K562 (cell line): ENCODE data around the gene CLPSL1. TPM values are rescaled to one million over a fixed set of nuclear protein-coding genes. Genes with fewer than 3 reads are reported as not detected.

Experiments
- ATAC-seq: fragments of 200-7000 bp; cut with Tn5 transposase; 3 replicates; pipeline ENCODE4 v1.9.1; 2020; ENCODE audit warnings: moderate library complexity
- BruUV-seq: library from RNA; stranded (reverse); fragments of 400-500 nt; replicated peaks from 2 replicates; lab custom pipeline; 2021; lab: Mats Ljungman, UMichigan
- CTCF ChIA-PET: fragments of 300-600 bp; formaldehyde crosslinking; extraction: SDS; loops from one replicate; lab custom pipeline; 2021; ENCODE audit warnings: low intra/inter-chr PET ratio; lab: Yijun Ruan, JAX
- POLR2A ChIA-PET: fragments of 300-600, 350-650 bp; sonication (Branson Sonifier 250); formaldehyde crosslinking; extraction: SDS; loops from one replicate; lab custom pipeline; 2021; ENCODE audit warnings: antibody characterized with exemption, inconsistent platforms; lab: Yijun Ruan, JAX
- DNase-seq, 4 experiments: peaks; one replicate each; pipeline versions ENCODE4 v3.0.0 to v3.0.0-alpha.2; 2011 to 2018; ENCODE audit warnings: low spot score in 3 of 4, mixed read lengths in 3 of 4; ENCODE audit errors: extremely low read depth in 1 of 4
- FAIRE-seq: peaks from 2 replicates; lab custom pipeline; 2011; peaks lifted over from hg19 to GRCh38; lab: Jason Lieb, UNC
- H2AFZ ChIP-seq: 2 replicates; pipeline ENCODE4 v1.6.0; 2011; ENCODE audit warnings: low read depth, low read length, control low read depth, inconsistent platforms
- H3K27ac ChIP-seq: fragments of 200-600 bp; 3 replicates; pipeline ENCODE4 v1.8.0; 2011; ENCODE audit warnings: low read depth, mild to moderate bottlenecking, control low read depth, inconsistent platforms, low read length, moderate library complexity, mixed read lengths; ENCODE audit errors: extremely low read depth
- H3K27me3 ChIP-seq, 2 experiments: fragments of 300-600 bp in 1 of 2; 2 replicates in 1 of 2; 3 replicates in 1 of 2; pipeline versions ENCODE4 v1.6.0 to v1.8.0; 2011; ENCODE audit warnings: inconsistent platforms in 2 of 2, low read length in 2 of 2, mild to moderate bottlenecking in 1 of 2, mixed read lengths in 1 of 2, moderate library complexity in 1 of 2; ENCODE audit not compliant: control insufficient read depth in 2 of 2, insufficient read depth in 2 of 2
- H3K36me3 ChIP-seq: fragments of 300-600 bp; 3 replicates; pipeline ENCODE4 v1.8.0; 2011; ENCODE audit warnings: mild to moderate bottlenecking, low read length, inconsistent platforms; ENCODE audit not compliant: control insufficient read depth, insufficient read depth
- H3K4me1 ChIP-seq, 2 experiments: fragments of 200-600 bp in 1 of 2; replicated peaks in 1 of 2; 2 replicates in 1 of 2; 3 replicates in 1 of 2; pipeline versions ENCODE4 v1.5.1 to v1.8.0; 2011; ENCODE audit warnings: inconsistent platforms in 2 of 2, low read length in 2 of 2, mild to moderate bottlenecking in 1 of 2, mixed read lengths in 1 of 2, moderate library complexity in 1 of 2; ENCODE audit not compliant: control insufficient read depth in 2 of 2, insufficient read depth in 2 of 2
- H3K4me2 ChIP-seq: 2 replicates; pipeline ENCODE4 v1.6.1; 2011; ENCODE audit warnings: low read length, control low read depth, inconsistent platforms, mixed read lengths; ENCODE audit not compliant: insufficient read depth
- H3K4me3 ChIP-seq: fragments of 200-600 bp; sonication (generic), shearing (Covaris generic); 2 replicates; pipeline ENCODE4 v1.5.1; 2016; ENCODE audit warnings: control low read depth, inconsistent platforms
- H3K79me2 ChIP-seq: fragments of 200-600 bp; 3 replicates; pipeline ENCODE4 v1.8.0; 2011; ENCODE audit warnings: low read length, inconsistent platforms; ENCODE audit not compliant: control insufficient read depth, insufficient read depth
- H3K9ac ChIP-seq, 2 experiments: 2 replicates each; pipeline versions ENCODE4 v1.6.0 to v1.6.1; 2011; ENCODE audit warnings: low read depth in 2 of 2, low read length in 2 of 2, control low read depth in 1 of 2, inconsistent platforms in 1 of 2, mild to moderate bottlenecking in 1 of 2, mixed read lengths in 1 of 2; ENCODE audit not compliant: insufficient read depth in 1 of 2
- H3K9me1 ChIP-seq: one replicate; pipeline ENCODE4 v1.6.0; 2011; ENCODE audit warnings: inconsistent platforms, mild to moderate bottlenecking, low read length, moderate library complexity; ENCODE audit not compliant: control insufficient read depth, insufficient read depth
- H3K9me3 ChIP-seq: replicated peaks from 2 replicates; pipeline ENCODE4 v1.5.1; 2011; ENCODE audit warnings: low read depth, low read length, inconsistent platforms; ENCODE audit not compliant: control insufficient read depth, insufficient read depth
- H4K20me1 ChIP-seq: replicated peaks from 2 replicates; pipeline ENCODE4 v1.6.1; 2011; ENCODE audit warnings: low read length, inconsistent platforms, mixed read lengths; ENCODE audit not compliant: control insufficient read depth, insufficient read depth
- CBFA2T2 ChIP-seq: fragments of 450-650 bp; conservative IDR thresholded peaks from 2 replicates; pipeline ENCODE4 v1.6.1; 2017; ENCODE audit warnings: mild to moderate bottlenecking
- CEBPB ChIP-seq: fragments of 450-650 bp; IDR thresholded peaks from 2 replicates; pipeline ENCODE4 v1.6.1; 2016; ENCODE audit warnings: missing genetic modification characterization, missing compliant biosample characterization
- FIP1L1 ChIP-seq: fragments of 200-400 bp; formaldehyde crosslinking; IDR thresholded peaks from 2 replicates; pipeline ENCODE4 v1.6.1; 2018; ENCODE audit warnings: mild to moderate bottlenecking, low read depth, low read length; ENCODE audit not compliant: poor library complexity, severe bottlenecking
- FOSL1 ChIP-seq: fragments of 200-800 bp; sonication (Bioruptor generic); conservative IDR thresholded peaks from 2 replicates; pipeline ENCODE4 v1.6.1; 2016; ENCODE audit warnings: missing genetic modification characterization, missing compliant biosample characterization
- HMG20A ChIP-seq: fragments of 450-650 bp; formaldehyde crosslinking; conservative IDR thresholded peaks from 2 replicates; pipeline ENCODE4 v1.4.0; 2020; ENCODE audit warnings: mild to moderate bottlenecking, mixed read lengths
- MAFK ChIP-seq: IDR thresholded peaks from 2 replicates; pipeline ENCODE4 v1.6.1; 2011; ENCODE audit warnings: low read length, improper control_type of control experiment
- MIER1 ChIP-seq: fragments of 450-650 bp; IDR thresholded peaks from 2 replicates; pipeline ENCODE4 v1.6.1; 2016; ENCODE audit warnings: antibody characterized with exemption, mild to moderate bottlenecking, low read depth
- NCOA2 ChIP-seq, 2 experiments: fragments of 450-650 bp; IDR thresholded peaks; 2 replicates each; pipeline ENCODE4 v1.6.1; 2018; ENCODE audit warnings: mild to moderate bottlenecking in 2 of 2, moderate library complexity in 1 of 2; ENCODE audit not compliant: partially characterized antibody in 2 of 2
- NELFE ChIP-seq: IDR thresholded peaks from 2 replicates; pipeline ENCODE4 v1.6.1; 2011; ENCODE audit warnings: mild to moderate bottlenecking; ENCODE audit not compliant: insufficient read depth, insufficient read length
- POLR2AphosphoS2 ChIP-seq: IDR thresholded peaks from 2 replicates; pipeline ENCODE4 v1.6.1; 2012; ENCODE audit warnings: low read length, improper control_type of control experiment
- RB1 ChIP-seq: fragments of 450-650 bp; IDR thresholded peaks from 2 replicates; pipeline ENCODE4 v1.6.1; 2017; ENCODE audit warnings: low read depth, mild to moderate bottlenecking
- SNIP1 ChIP-seq: fragments of 450-650 bp; IDR thresholded peaks from 2 replicates; pipeline ENCODE4 v1.7.1; 2017; ENCODE audit warnings: low read depth, mild to moderate bottlenecking
- TCF7L2 ChIP-seq: fragments of 150-350 bp; IDR thresholded peaks from 2 replicates; pipeline ENCODE4 v1.6.1; 2016; ENCODE audit warnings: low read depth, mild to moderate bottlenecking, low read length, moderate library complexity
- TFAM ChIP-seq: fragments of 250-450 bp; sonication (Bioruptor Pico); conservative IDR thresholded peaks from 2 replicates; pipeline ENCODE4 v1.5.0; 2021; ENCODE audit warnings: mild to moderate bottlenecking, moderate library complexity
- ZBTB7A ChIP-seq: IDR thresholded peaks from 2 replicates; pipeline ENCODE4 v1.6.1; 2011; ENCODE audit warnings: low read depth, mild to moderate bottlenecking, low read length, moderate library complexity, borderline replicate concordance; ENCODE audit not compliant: control insufficient read depth
- ZNF347 ChIP-seq: fragments of 450-650 bp; formaldehyde crosslinking; IDR thresholded peaks from 2 replicates; pipeline ENCODE4 v1.4.0; 2020; ENCODE audit warnings: low read depth, mild to moderate bottlenecking, moderate library complexity
- WGBS: fragments of 100-300 bp; shearing (Covaris generic); methylation state at CpG from one replicate; pipeline ENCODE4 v1.1.6; 2016; ENCODE audit warnings: low coverage, mixed read lengths; ENCODE audit not compliant: insufficient coverage; ENCODE audit errors: missing lambda C conversion rate; 5-methylcytosine and 5-hydroxymethylcytosine counted together
- in situ Hi-C: fragments of 300-500 bp; cut with MboI; formaldehyde crosslinking; loops from 4 replicates; pipeline ENCODE4 v1.15.0; 2018; ENCODE audit warnings: inconsistent platforms, mixed read lengths
- intact Hi-C: fragments of 100-400 bp; cut with micrococcal nuclease; formaldehyde crosslinking; loops from 2 replicates; pipeline ENCODE4 v1.14.2; 2022
- polyA plus RNA-seq, 8 experiments: library from polyadenylated mRNA; depleted of rRNA in 4 of 8; stranded (reverse) in 5 of 8; unstranded in 3 of 8; fragments of >200 nt; fragmentation: Nextera tagmentation in 2 of 8; fragmentation: Illumina TruSeq in 1 of 8; extraction: Ambion mirVana in 2 of 8; extraction: Trizol in 1 of 8; gene quantifications; 2 replicates each; pipeline versions ENCODE4 v1.2.1 to v1.2.3, GENCODE V29; 2011 to 2014; ENCODE audit warnings: inconsistent platforms in 1 of 8, missing spikeins in 1 of 8
- total RNA-seq, 7 experiments: library from RNA; depleted of rRNA in 6 of 7; stranded (reverse); fragments of >200 nt in 6 of 7; fragmentation: Illumina TruSeq in 2 of 7; extraction: Trizol in 2 of 7; gene quantifications; 2 replicates each; pipeline versions ENCODE4 v1.2.1 to v1.2.3, GENCODE V29; 2011 to 2021; ENCODE audit warnings: low replicate concordance in 1 of 7
- TF ChIP-seq, protein P1 (sequence below), 2 experiments: fragments of 150-350 bp in 1 of 2; IDR thresholded peaks; 2 replicates each; pipeline ENCODE4 v1.6.1; 2012 to 2016; ENCODE audit warnings: low read depth in 2 of 2, low read length in 2 of 2, mild to moderate bottlenecking in 1 of 2, moderate library complexity in 1 of 2

The CLPSL1 gene
- total and polyA plus RNA-seq, 9 of the 15 experiments (the other 6 are each of a cell fraction or from before 2014, with no cell fraction given): not detected

DNA sequence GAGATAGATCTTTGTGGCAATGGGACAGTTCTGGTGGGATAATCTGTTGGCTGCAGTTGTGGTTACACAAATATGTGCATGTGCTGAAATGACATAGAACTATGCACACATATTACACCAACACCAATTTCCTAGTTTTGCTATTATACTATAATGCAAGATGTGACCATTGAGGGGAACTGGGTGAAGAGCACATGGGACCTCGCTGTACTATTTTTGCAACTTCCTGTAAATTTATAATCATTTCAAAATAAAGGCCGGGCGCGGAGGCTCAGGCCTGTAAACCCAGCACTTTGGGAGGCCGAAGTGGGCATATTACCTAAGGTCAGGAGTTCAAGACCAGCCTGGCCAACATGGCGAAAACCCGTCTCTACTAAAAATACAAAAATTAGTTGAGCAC, 35.3 kb upstream of the CLPSL1 start:
- TF ChIP-seq MAFK: no peak
- TF ChIP-seq, protein P1, sequence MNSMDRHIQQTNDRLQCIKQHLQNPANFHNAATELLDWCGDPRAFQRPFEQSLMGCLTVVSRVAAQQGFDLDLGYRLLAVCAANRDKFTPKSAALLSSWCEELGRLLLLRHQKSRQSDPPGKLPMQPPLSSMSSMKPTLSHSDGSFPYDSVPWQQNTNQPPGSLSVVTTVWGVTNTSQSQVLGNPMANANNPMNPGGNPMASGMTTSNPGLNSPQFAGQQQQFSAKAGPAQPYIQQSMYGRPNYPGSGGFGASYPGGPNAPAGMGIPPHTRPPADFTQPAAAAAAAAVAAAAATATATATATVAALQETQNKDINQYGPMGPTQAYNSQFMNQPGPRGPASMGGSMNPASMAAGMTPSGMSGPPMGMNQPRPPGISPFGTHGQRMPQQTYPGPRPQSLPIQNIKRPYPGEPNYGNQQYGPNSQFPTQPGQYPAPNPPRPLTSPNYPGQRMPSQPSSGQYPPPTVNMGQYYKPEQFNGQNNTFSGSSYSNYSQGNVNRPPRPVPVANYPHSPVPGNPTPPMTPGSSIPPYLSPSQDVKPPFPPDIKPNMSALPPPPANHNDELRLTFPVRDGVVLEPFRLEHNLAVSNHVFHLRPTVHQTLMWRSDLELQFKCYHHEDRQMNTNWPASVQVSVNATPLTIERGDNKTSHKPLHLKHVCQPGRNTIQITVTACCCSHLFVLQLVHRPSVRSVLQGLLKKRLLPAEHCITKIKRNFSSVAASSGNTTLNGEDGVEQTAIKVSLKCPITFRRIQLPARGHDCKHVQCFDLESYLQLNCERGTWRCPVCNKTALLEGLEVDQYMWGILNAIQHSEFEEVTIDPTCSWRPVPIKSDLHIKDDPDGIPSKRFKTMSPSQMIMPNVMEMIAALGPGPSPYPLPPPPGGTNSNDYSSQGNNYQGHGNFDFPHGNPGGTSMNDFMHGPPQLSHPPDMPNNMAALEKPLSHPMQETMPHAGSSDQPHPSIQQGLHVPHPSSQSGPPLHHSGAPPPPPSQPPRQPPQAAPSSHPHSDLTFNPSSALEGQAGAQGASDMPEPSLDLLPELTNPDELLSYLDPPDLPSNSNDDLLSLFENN (IDR thresholded peaks at IDR 0.05; ENCODE audit: low read depth in 2 of 2, low read length in 2 of 2): no peak
- TF ChIP-seq TFAM (CRISPR knock-in tag): no peak
- no peak for TF ChIP-seq TCF7L2
- no peak for TF ChIP-seq CBFA2T2
- no peak for TF ChIP-seq CEBPB (tag)
- TF ChIP-seq ZNF347 (CRISPR knock-in tag): no peak
- no peak for TF ChIP-seq FOSL1 (tag)
- no peak for TF ChIP-seq FIP1L1
- TF ChIP-seq MIER1: no peak
- TF ChIP-seq ZBTB7A: no peak
- no peak for TF ChIP-seq HMG20A (CRISPR knock-in tag)
- no peak for TF ChIP-seq SNIP1
- no peak for TF ChIP-seq RB1
- no peak for TF ChIP-seq POLR2AphosphoS2
- TF ChIP-seq NCOA2 (IDR thresholded peaks at IDR 0.05; ENCODE audit: partially characterized antibody in 2 of 2): no peak
- TF ChIP-seq NELFE: no peak
- Histone ChIP-seq H2AFZ (no peak overlapping the region), H3K9ac (no peak overlapping the region), H3K9me1 (no peaks in the 10 kb centered on the region), H3K4me3 (no peak overlapping the region), H4K20me1 (no peaks in the 10 kb centered on the region), H3K79me2 (no peaks in the 10 kb centered on the region), H3K36me3 (no peaks in the 10 kb centered on the region), H3K27me3 (peaks cover 25 to 40% of the 10 kb centered on the region in 2 experiments), H3K9me3 (peaks cover 10% of the 10 kb centered on the region), H3K4me2 (no peak overlapping the region), H3K4me1 (no peaks in the 10 kb centered on the region), H3K27ac (no peak overlapping the region)
- intact Hi-C loops: no loop called here
- ATAC-seq (no peak), DNase-seq (no peak), FAIRE-seq (no peak)
- ChIA-PET CTCF (no interaction called here), POLR2A (no interaction called here)
- in situ Hi-C loops: no loop called here
- BruUV-seq: no TSS peak
- 23% methylated on average over 7 of the region's 7 CpGs for WGBS
